HCT116 (cell line): Measurements from ENCODE around the gene ZMYM1. TPM values are rescaled to one million over a fixed set of nuclear protein-coding genes. Genes with fewer than 3 reads are reported as not detected.

Experiments
- ATAC-seq: fragments of 200-7000 bp; cut with Tn5 transposase; 2 replicates; pipeline ENCODE4 v1.9.1; 2020; ENCODE audit warnings: mild to moderate bottlenecking, moderate library complexity
- Bru-seq: library from RNA; stranded (reverse); fragments of 400-500 nt; gene quantifications from one replicate; lab custom pipeline; 2021; lab: Mats Ljungman, UMichigan
- BruChase-seq, 2 experiments: library from RNA; stranded (reverse); fragments of 400-500 nt; gene quantifications; one replicate each; lab custom pipeline; 2021; lab: Mats Ljungman, UMichigan
- BruUV-seq: library from RNA; stranded (reverse); fragments of 400-500 nt; replicated peaks from 2 replicates; lab custom pipeline; 2021; lab: Mats Ljungman, UMichigan
- CTCF ChIA-PET: fragments of 300-600 bp; sonication (Branson Sonifier 250); formaldehyde crosslinking; loops from one replicate; lab custom pipeline; 2021; ENCODE audit warnings: antibody characterized with exemption; lab: Charles Lee
- POLR2A ChIA-PET: fragments of 300-600, 350-600 bp; sonication (Branson Sonifier 250); formaldehyde crosslinking; loops from one replicate; lab custom pipeline; 2021; ENCODE audit warnings: antibody characterized with exemption; lab: Charles Lee
- RAD21 ChIA-PET, 2 experiments: fragments of 300-600 bp; sonication (Branson Sonifier 250); formaldehyde crosslinking; loops; one replicate each; lab custom pipeline; 2023; ENCODE audit warnings: low total read pairs in 2 of 2; ENCODE audit not compliant: uncharacterized antibody in 2 of 2, unreplicated experiment in 2 of 2, low non-redundant PET in 1 of 2; lab: Charles Lee
- DNase-seq: peaks from one replicate; pipeline ENCODE4 v3.0.0-alpha.2; 2010; ENCODE audit warnings: low read depth, low spot score
- H2AFZ ChIP-seq: fragments of 200-600 bp; shearing (Covaris generic), sonication (generic); 2 replicates; pipeline ENCODE4 v1.6.1; 2017; ENCODE audit warnings: low read depth, mixed run types, mixed read lengths, antibody characterized with exemption, low read length; ENCODE audit not compliant: poor library complexity, severe bottlenecking
- H3K27ac ChIP-seq: 2 replicates; pipeline ENCODE4 v1.5.1; 2012; ENCODE audit warnings: low read depth, low read length
- H3K27me3 ChIP-seq: fragments of 200-600 bp; sonication (generic); 2 replicates; pipeline ENCODE4 v1.6.1; 2016; ENCODE audit warnings: mixed run types, low read length, mixed read lengths; ENCODE audit not compliant: insufficient read depth
- H3K36me3 ChIP-seq, 2 experiments: fragments of 200-500 bp in 1 of 2; fragments of 200-600 bp in 1 of 2; sonication (Bioruptor generic) in 1 of 2; sonication (generic) in 1 of 2; 2 replicates each; pipeline versions ENCODE4 v1.5.1 to v1.6.1; 2014 to 2016; ENCODE audit warnings: low read length in 2 of 2, inconsistent platforms in 1 of 2, mixed read lengths in 1 of 2, mixed run types in 1 of 2; ENCODE audit not compliant: insufficient read depth in 2 of 2, control insufficient read depth in 1 of 2
- H3K4me1 ChIP-seq, 2 experiments: fragments of 200-600 bp in 1 of 2; sonication (generic) in 1 of 2; 2 replicates each; pipeline versions ENCODE4 v1.5.1 to v1.6.1; 2012 to 2017; ENCODE audit warnings: low read length in 2 of 2, inconsistent platforms in 1 of 2, mild to moderate bottlenecking in 1 of 2, mixed read lengths in 1 of 2, mixed run types in 1 of 2, moderate library complexity in 1 of 2; ENCODE audit not compliant: insufficient read depth in 2 of 2, control insufficient read depth in 1 of 2
- H3K4me2 ChIP-seq: fragments of 200-600 bp; sonication (generic); 2 replicates; pipeline ENCODE4 v1.6.1; 2017; ENCODE audit warnings: mixed run types, low read length, mixed read lengths
- H3K4me3 ChIP-seq, 2 experiments: fragments of 200-600 bp in 1 of 2; sonication (generic) in 1 of 2; replicated peaks in 1 of 2; 2 replicates each; pipeline ENCODE4 v1.5.1; 2011 to 2016; ENCODE audit warnings: low read length in 2 of 2, control low read depth in 1 of 2, low read depth in 1 of 2, mild to moderate bottlenecking in 1 of 2, mixed read lengths in 1 of 2, mixed run types in 1 of 2
- H3K79me2 ChIP-seq: fragments of 200-600 bp; sonication (generic); 2 replicates; pipeline ENCODE4 v1.6.1; 2017; ENCODE audit warnings: mild to moderate bottlenecking, mixed run types, low read length, moderate library complexity, mixed read lengths; ENCODE audit not compliant: insufficient read depth
- H3K9ac ChIP-seq: fragments of 200-600 bp; sonication (generic); 2 replicates; pipeline ENCODE4 v1.6.1; 2016; ENCODE audit warnings: low read length, mixed read lengths
- H3K9me2 ChIP-seq: fragments of 200-600 bp; sonication (generic), shearing (Covaris generic); 2 replicates; pipeline ENCODE4 v1.6.1; 2017; ENCODE audit warnings: mixed run types, mild to moderate bottlenecking, moderate library complexity; ENCODE audit not compliant: insufficient read depth
- H3K9me3 ChIP-seq, 2 experiments: fragments of 200-500 bp in 1 of 2; fragments of 200-600 bp in 1 of 2; sonication (Bioruptor generic) in 1 of 2; sonication (generic) in 1 of 2; 2 replicates each; pipeline ENCODE4 v1.6.1; 2014 to 2017; ENCODE audit warnings: low read length in 2 of 2, mixed read lengths in 2 of 2, inconsistent platforms in 1 of 2, low read depth in 1 of 2, mild to moderate bottlenecking in 1 of 2, mixed run types in 1 of 2, moderate library complexity in 1 of 2; ENCODE audit not compliant: control insufficient read depth in 1 of 2, insufficient read depth in 1 of 2
- H4K20me1 ChIP-seq: fragments of 200-600 bp; sonication (generic), shearing (Covaris generic); 2 replicates; pipeline ENCODE4 v1.6.1; 2017; ENCODE audit warnings: mixed run types, mild to moderate bottlenecking, moderate library complexity; ENCODE audit not compliant: insufficient read depth
- CEBPB ChIP-seq: IDR thresholded peaks from 2 replicates; pipeline ENCODE4 v1.6.1; 2012; ENCODE audit warnings: low read depth
- POLR2A ChIP-seq: IDR thresholded peaks from 2 replicates; pipeline ENCODE4 v1.7.0; 2011; ENCODE audit warnings: borderline replicate concordance; ENCODE audit not compliant: insufficient read depth, insufficient read length; ENCODE audit errors: extremely low read depth
- POLR2AphosphoS5 ChIP-seq: IDR thresholded peaks from 2 replicates; pipeline ENCODE4 v1.6.1; 2011; ENCODE audit warnings: mild to moderate bottlenecking, low read depth, low read length, moderate library complexity
- SIN3A ChIP-seq: IDR thresholded peaks from 2 replicates; pipeline ENCODE4 v1.6.1; 2012; ENCODE audit warnings: low read depth
- ZFX ChIP-seq: fragments of 450-650 bp; IDR thresholded peaks from 2 replicates; pipeline ENCODE4 v1.6.1; 2017
- intact Hi-C: fragments of 100-400 bp; cut with micrococcal nuclease; formaldehyde crosslinking; loops from 2 replicates; pipeline ENCODE4 v1.10.0; 2022
- long read RNA-seq: library from polyadenylated mRNA; unstranded; transcript quantifications from one replicate; pipeline ENCODE4 v2.0.0, GENCODE V29; 2021; ENCODE audit not compliant: unreplicated experiment
- polyA plus RNA-seq: library from polyadenylated mRNA; unstranded; fragments of >200 nt; gene quantifications from 2 replicates; pipeline ENCODE4 v1.2.1, GENCODE V29; 2012; ENCODE audit warnings: missing spikeins
- total RNA-seq: library from RNA; stranded (reverse); gene quantifications from one replicate; pipeline ENCODE4 v1.2.1, GENCODE V29; 2021; ENCODE audit not compliant: unreplicated experiment
- TF ChIP-seq, protein P1 (sequence below): IDR thresholded peaks from 2 replicates; pipeline ENCODE4 v1.6.1; 2012; ENCODE audit warnings: low read depth
- TF ChIP-seq, protein P2 (sequence below): IDR thresholded peaks from 2 replicates; pipeline ENCODE4 v1.6.1; 2012

ZMYM1 gene
- total RNA-seq = 37.6 TPM
- 5.9 and 8.3 TPM in 2 replicates for polyA plus RNA-seq
- Bru-seq, nascent RNA = percentile 70 among the genes with signal in this experiment
- BruChase-seq, experiment 1, labeled RNA remaining after a 6-hour chase = percentile 75 among the genes with signal in this experiment
- BruChase-seq, experiment 2, labeled RNA remaining after a 2-hour chase = percentile 83 among the genes with signal in this experiment
- long read RNA-seq, full-length matches to known transcripts = 18 of 69 reads
- long read RNA-seq, partial matches to known transcripts = 20 of 69 reads
- long read RNA-seq, other reads (novel, unspliced or antisense) = 31 of 69 reads

DNA sequence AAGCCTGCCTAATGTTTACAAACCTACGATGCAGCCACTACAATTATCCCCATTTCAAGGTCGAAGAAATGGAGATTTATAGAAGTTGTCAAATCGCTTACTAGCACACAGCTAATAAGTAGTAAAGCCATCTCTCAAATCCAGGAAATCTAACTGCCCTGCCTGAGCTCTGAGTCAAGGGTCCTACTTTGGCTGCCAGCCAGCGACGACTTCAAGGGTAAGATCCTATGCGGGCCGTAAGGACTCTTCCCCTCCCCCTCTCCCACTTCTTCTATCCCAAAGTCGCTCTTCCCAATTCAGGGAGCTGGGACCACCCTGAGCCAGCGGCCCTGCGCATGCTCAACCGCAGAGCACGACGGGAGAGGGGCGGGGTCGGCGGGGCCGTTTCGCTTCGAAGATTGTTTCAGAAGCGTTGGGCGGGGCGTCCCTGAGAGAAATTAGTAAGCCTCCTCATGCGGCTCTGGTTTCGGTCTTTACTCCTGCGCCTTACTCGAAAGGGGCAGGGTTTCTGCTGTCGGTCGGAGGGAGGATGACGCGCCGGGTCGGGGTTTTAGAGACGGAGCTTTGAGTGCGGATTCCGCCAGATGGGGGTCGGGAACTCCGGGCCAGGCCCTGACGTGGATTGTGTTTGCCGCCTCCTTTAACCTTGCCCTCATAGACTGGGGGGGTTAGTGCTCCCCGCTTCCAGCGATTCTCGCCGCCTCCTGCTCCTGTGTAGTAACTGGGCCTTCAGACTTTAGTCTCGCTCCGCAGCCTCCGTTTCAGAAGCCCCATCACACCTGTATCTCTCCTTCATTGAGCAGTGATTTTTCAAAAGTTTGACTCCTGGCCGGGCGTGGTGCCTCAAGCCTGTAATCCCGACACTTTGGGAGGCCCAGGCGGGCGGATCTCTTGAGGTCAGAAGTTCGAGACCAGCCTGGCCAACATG, at the start of gene ZMYM1:
Gene ZMYM1, plus strand, starts transcription at position 383 of the 928 bp plus-strand sequence. CDS start 14,603 bp downstream, outside the sequence.
- H3K9me2 ChIP-seq = no peaks in the 10 kb centered on the region
- peaks cover 52% of the 10 kb centered on the region for H3K79me2 ChIP-seq
- DNase-seq = peak; percentile 40
- TSS peak; percentile 95 for BruUV-seq
- TF ChIP-seq POLR2A = peak; percentile 70
- TF ChIP-seq CEBPB = no peak
- peak; percentile 66 for TF ChIP-seq SIN3A
- TF ChIP-seq ZFX = peak; percentile 82
- peak; percentile 95 for TF ChIP-seq POLR2AphosphoS5
- TF ChIP-seq, protein P1, sequence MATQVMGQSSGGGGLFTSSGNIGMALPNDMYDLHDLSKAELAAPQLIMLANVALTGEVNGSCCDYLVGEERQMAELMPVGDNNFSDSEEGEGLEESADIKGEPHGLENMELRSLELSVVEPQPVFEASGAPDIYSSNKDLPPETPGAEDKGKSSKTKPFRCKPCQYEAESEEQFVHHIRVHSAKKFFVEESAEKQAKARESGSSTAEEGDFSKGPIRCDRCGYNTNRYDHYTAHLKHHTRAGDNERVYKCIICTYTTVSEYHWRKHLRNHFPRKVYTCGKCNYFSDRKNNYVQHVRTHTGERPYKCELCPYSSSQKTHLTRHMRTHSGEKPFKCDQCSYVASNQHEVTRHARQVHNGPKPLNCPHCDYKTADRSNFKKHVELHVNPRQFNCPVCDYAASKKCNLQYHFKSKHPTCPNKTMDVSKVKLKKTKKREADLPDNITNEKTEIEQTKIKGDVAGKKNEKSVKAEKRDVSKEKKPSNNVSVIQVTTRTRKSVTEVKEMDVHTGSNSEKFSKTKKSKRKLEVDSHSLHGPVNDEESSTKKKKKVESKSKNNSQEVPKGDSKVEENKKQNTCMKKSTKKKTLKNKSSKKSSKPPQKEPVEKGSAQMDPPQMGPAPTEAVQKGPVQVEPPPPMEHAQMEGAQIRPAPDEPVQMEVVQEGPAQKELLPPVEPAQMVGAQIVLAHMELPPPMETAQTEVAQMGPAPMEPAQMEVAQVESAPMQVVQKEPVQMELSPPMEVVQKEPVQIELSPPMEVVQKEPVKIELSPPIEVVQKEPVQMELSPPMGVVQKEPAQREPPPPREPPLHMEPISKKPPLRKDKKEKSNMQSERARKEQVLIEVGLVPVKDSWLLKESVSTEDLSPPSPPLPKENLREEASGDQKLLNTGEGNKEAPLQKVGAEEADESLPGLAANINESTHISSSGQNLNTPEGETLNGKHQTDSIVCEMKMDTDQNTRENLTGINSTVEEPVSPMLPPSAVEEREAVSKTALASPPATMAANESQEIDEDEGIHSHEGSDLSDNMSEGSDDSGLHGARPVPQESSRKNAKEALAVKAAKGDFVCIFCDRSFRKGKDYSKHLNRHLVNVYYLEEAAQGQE = no peak
- TF ChIP-seq, protein P2, sequence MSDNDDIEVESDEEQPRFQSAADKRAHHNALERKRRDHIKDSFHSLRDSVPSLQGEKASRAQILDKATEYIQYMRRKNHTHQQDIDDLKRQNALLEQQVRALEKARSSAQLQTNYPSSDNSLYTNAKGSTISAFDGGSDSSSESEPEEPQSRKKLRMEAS = peak; percentile 66; the same call in 1 of the 2 replicates
- H4K20me1 ChIP-seq = no peaks in the 10 kb centered on the region
- H3K27ac ChIP-seq = peak within 1 kb of the TSS; percentile 78
- H3K4me1 ChIP-seq = peaks cover 5 to 23% of the 10 kb centered on the region in 2 experiments; a peak in 3 of 4 replicates
- ChIA-PET CTCF (no interaction called here), RAD21 (no interaction called here), POLR2A (interaction anchor here (1.0 to 1.4 kb wide), 2 partner anchors 47 to 114 kb away, joined by 3 to 5 read pairs; partner anchors contain the start of genes SFPQ and ZMYM6)
- H3K27me3 ChIP-seq = no peaks in the 10 kb centered on the region
- H3K4me3 ChIP-seq = peak within 1 kb of the TSS; percentile 80 to 93
- H3K4me2 ChIP-seq = peak within 1 kb of the TSS; percentile 90
- H3K9me3 ChIP-seq = no peaks in the 10 kb centered on the region
- peak; percentile 89 for ATAC-seq
- H3K9ac ChIP-seq = peak within 1 kb of the TSS; percentile 81
- intact Hi-C loops = no loop called here
- no peaks in the 10 kb centered on the region; a peak in 1 of 4 replicates for H3K36me3 ChIP-seq
- peak within 1 kb of the TSS; percentile 28 for H2AFZ ChIP-seq
